Measurements from ENCODE around the gene JPH3.
"Not testable (repeated sequence)": the region's sequence is repeated elsewhere in the genome, so short reads cannot be mapped to it uniquely, and the experiment has no call there.

The JPH3 gene

DNA sequence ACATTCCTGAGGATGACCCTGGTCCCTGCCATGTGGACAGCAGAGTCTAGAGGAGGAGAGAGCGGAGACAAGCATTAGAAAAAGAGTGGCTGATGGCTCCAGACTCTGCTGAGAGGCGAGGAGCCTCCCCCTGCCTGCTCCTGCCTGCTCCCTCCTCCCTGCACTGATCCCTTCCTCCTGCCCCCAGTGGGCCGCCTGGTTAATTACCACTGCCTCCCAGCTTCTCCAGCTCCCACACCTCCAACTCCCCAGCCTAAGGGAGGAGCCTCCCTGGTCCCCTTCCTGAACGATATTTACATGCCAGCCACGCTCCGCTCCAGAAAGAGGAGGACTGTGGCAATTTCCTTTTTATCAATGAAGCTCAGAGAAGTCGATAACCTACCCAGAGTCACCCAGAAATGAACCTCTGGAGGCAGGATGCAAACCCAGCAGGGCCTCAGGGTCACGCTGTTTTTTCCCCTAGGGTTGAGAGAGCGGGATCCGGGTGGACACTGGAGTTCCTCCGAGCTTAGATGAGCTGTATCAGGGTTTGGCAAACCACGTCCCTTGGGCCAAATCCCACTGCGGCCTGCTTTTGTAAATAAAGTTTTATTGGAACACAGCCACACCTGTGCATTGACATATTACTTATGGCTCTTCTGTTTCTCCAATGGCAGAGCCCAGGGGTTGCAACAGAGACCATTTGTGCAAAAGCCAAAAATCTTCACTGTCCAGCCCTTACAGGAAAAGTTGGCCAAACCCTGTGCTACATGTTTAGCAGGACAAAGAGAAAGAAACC lies 27.1 kb upstream of the JPH3 start:
- no peak for DNase-seq

- DNase-seq = no peak
These were observed 26.1 kb upstream of the JPH3 start for GRCh38 chr16:87576171-87576570.

DNA sequence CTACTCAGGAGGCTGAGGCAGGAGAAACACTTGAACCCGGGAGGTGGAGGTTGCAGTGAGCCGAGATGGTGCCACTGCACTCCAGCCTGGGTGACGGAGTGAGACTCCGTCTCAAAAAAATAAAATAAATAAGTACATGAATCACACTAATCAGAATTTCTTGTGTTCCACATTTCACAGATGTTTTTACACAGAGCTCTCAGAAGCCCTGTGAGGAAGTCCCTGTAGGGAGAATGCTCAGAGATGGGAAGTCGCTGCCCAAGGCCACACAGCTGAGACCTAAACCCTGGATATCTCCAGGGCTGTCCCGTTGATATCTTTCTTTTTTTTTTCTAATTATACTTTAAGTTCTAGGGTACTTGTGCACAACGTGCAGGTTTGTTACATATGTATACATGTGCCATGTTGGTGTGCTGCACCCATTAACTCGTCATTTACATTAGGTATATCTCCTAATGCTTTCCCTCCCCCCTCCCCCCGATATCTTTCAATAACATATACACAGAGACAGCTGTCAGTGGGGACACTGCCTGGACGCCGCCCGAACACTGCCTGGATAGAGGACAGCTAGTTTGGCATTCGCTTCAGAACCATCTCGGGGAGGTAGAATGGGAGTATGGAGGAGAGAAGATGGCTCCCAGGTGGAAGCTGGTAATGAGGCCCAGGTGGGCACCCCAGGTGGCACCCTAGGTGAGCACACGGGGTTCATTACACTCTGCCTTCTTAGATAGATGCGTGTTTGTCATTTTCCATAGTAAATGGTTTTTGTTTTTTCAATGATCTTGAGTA lies 24.0 kb upstream of the JPH3 start:
- DNase-seq = not testable (repeated sequence)

DNA sequence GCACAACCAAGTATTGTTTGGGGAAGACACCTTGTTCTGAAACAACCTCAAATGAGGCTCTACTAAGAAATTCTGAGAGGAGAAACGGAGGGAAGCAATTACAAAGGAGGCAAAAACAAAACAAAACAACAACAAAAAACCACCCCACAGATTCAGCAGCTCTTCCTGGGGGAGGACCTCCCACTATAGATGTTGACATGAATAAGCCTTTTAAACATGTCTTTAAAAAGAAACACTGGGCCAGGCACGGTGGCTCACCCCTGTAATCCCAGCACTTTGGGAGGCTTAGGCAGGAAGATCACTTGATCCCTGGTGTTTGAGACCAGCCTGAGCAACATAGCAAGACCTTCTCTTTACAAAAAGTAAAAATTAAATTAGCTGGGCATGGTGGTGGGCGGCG lies 22.6 kb upstream of the JPH3 start:
- DNase-seq = no peak

DNA sequence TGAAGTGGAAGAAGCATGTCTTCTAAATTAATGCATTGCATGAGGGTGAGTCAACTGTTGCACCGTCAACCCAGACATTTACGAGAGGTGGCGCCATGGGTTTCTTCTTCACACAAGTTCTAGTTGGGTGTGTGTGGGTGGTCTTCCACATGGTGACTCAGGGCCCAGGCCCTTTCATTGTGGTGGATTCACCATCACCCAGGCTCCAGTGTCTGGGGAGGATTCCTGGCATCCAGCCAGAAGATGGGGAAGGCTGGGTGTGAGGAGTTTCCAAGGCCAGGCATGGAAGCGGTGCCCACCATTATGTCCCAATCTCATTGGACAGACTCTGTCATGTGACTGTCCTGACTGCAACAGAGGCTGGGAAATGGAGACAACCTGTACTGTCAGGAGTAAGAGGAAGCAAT lies 21.4 kb upstream of the JPH3 start:
- DNase-seq = no peak

- no peak for DNase-seq
These were observed 20.5 kb upstream of the JPH3 start for GRCh38 chr16:87581857-87582215.

DNA sequence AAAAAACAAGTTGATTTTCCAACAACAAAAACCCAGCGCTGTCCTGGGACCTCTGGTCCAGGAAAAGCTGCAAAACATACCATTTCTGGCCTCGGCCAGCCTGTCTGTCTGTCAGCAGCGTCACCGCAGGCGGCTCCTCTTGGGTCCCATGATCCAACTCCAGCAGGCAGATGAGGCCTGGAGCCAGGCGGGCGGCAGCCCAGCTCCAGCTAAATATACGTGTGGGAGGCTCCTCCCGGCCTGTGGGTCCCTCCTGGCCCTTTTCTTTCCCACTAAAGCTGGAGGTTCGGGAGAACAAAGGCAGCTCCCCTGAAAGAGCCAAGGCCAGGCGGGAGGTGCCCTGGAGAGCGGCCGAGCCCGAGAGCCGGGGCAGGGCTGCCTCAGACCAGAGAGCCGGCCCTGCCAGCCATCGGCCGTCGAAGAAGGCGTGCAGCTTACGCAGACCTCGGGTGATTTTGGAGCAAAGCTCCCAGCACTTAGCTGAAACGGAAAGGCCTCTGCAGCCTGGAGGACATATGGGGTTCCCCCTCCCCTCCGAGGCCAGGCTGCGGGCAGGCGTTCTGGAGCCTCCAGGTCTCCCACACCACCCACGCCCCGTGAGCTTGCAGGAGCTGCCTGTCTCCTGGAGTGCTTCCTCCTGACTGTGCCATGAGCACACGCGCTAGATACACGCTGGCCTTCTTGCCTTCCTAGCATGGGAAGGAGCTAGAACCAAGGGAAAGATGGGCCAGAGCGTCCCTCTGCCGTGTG lies 19.9 kb upstream of the JPH3 start:
- no peak for DNase-seq

GRCh38 chr16:87582966-87583325 lies 19.4 kb upstream of the JPH3 start:
- no peak for DNase-seq

- DNase-seq = no peak
These were observed 18.7 kb upstream of the JPH3 start for GRCh38 chr16:87583453-87584131.

GRCh38 chr16:87584271-87584670 lies 18.0 kb upstream of the JPH3 start:
- no peak for DNase-seq

DNA sequence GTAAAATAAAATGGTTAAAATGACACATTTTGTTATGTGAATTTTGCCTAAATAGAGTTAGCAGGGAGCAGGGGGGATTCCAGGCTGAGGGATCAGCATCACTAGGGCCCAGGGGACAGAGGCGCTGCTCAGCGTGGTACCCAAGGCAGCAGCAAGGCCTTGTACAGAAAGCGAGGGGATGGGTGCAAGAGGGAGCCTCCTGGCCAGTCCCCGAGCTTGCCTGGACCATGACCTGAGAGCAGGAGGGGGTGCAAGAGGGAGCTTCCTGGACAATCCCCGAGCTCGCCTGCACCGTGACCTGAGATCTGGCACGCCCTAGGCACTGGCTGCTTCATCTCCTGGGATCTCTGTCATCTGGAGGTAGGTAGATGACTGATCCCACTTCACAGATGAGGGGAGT lies 17.3 kb upstream of the JPH3 start:
- DNase-seq = no peak

- DNase-seq = no peak
These were observed 16.7 kb upstream of the JPH3 start for GRCh38 chr16:87585442-87586200.

DNA sequence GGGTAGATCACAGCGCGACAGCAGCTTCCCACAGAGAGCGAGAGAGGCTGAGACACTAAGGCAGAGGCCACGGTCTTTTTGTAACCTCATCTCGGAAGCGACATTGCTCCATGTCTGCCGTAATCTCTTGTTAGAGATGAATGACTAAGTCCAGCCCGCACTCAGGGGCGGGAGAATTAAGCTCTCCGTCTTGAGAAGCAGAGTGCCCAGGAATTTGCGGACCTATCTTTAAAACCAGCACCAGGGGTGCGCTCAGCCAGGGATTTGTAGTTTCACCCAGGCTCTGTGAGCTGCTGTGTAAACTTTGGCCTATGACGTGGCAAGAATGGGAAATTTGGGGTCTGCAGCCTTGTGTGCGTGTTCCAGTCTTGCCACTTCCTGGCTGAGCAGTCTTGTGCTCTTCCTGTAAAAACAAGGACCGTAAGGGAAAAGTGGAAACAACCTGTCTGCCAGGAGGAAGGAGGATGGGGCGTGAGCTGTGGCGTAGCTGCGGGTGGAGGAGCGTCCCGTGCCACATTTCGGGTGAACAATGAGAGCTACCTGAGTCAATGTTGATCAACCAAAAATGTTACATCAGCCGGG lies 16.0 kb upstream of the JPH3 start:
- no peak for DNase-seq

GRCh38 chr16:87587636-87588035 lies 14.7 kb upstream of the JPH3 start:
- DNase-seq = no peak

DNA sequence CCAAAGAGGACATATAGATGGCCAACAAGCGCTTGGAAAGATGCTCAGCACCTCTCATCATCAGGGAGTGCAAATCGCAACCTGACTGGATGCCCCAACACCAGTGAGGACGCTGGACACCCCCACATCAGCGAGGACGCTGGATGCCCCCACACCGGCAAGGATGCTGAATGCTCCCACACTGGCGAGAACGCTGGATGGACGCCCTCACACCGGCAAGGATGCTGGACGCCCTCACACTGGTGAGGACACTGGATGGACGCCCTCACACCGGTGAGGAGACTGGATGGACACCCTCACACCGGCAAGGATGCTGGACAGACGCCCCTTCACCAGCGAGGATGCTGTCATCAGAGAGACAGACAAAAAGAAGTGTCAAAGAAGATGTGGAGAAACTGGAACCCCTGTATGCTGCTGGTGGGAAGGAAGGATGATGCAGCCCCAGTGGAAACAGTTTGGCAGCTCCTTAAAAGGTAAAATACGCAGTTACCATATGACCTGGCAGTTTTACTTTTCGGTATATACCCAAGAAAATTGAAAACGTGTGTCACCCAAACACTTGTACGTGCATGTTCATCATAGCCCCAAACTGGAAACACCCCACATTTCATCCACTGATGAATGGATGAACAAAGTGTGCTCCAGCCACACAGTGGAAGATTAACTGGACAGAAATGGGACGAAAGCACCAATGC lies 10.1 kb upstream of the JPH3 start:
- DNase-seq = no peak

- DNase-seq = no peak
These were observed 8.5 kb upstream of the JPH3 start for GRCh38 chr16:87593710-87594258.

GRCh38 chr16:87595712-87596111 lies 6.6 kb upstream of the JPH3 start:
- DNase-seq = no peak

DNA sequence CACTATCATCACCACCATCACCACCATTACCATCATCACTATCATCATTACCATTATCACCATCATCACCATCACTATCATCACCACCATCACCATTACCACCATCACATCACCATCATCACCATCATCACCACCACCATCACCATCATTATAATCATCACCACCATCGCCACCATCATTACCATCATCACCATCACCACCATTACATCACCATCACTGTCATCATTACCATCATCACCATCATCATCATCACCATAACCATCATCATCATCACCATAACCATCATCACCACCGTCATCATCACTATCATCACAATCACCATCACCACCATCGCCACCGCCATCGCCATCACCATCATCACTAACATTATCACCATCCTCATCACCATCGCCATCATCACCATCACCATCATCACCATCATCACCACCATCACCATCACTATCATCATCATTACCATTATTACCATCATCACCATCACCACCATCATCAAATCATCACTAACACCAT lies 4.9 kb upstream of the JPH3 start:
- DNase-seq = no peak

DNA sequence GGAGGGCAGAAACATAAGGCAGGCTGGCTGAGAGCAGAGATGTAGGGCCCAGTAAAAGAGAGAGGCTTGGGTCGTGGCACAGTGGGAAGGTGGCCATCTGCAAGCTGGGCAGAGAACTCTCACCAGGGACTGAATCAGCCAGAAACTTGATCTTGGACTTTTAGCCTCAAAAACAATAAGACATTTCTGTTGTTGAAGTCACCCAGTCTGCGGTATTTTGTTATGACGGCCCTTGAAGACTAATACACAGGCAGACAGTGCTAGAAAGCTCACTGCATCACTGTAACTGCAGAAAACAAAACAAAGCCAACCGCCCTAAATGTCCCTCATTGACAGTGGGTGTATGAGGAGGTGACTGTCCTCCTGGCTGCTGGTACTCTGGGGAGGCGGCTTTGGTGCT lies 3.9 kb upstream of the JPH3 start:
- no peak for DNase-seq

DNA sequence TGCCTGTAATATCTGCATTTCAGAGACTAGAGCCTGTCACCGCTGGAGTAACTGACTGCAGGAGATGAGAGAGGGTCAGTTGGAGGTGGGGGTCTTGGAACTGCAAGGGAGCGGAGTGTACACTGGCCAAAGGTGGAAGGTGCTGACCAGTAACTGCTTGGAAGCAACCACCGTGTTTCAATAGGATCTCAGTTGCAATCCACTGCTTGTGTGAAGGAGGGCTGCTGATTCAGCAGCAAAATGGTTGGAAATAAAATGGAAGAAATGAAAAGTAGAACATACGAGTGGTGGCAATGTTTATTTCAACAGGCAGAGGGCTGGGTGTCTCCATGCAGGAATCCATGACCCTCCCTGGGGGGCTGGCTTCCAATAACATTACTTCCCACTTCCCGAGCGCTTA lies 2.1 kb upstream of the JPH3 start:
- DNase-seq = no peak

DNA sequence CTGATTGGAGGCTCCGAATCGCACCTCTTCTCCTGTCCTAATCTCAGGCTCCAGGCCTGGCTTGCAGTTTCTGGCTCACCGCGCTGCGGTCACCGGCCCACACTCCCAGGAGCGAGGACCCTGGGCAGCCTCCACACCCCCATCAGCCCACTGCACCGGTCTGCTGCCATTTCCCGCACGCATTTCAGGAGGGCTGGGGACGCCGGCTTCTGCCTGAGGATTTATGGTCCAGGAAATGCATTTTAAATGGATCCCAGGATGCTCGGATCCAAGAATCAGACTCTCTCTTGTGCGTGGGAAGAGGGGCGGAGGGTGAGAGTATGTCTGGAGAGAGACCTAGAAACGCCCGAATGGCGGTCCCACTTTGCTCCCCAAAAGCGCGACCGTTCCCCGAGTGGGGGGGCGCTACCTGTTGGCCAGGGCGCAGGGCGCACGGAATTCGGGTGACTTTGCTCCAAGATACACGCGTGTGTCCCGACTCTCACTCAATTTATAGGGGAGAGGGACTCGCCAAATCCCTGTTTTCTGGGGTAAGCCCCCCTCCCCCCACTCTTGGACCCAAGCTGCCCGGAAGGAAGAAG lies 817 bp upstream of the JPH3 start:
- DNase-seq = no peak

Data from activated naive CD4-positive, alpha-beta T cell (primary cell).